ENCODE data around the gene FAM83G.
"Not testable (repeated sequence)": the region's sequence is repeated elsewhere in the genome, so short reads cannot be mapped to it uniquely, and the experiment has no call there.

FAM83G gene

GRCh38 chr17:19022128-19022527 is 17.6 kb upstream of the FAM83G start:
- DNase-seq = no peak

- peak; percentile 38 for DNase-seq
Measured at GRCh38 chr17:19021622-19022083, 17.1 kb upstream of the FAM83G start.

- not testable (repeated sequence) for DNase-seq
Measured at GRCh38 chr17:19021011-19021621, 16.6 kb upstream of the FAM83G start.

- no peak for DNase-seq
Measured at GRCh38 chr17:19020016-19020415, 15.5 kb upstream of the FAM83G start.

- no peak for DNase-seq
Measured at GRCh38 chr17:19019041-19019941, 14.7 kb upstream of the FAM83G start.

- no peak for DNase-seq
Measured at GRCh38 chr17:19018600-19018950, 14.0 kb upstream of the FAM83G start.

- DNase-seq = no peak
Measured at GRCh38 chr17:19017804-19018599, 13.4 kb upstream of the FAM83G start.

GRCh38 chr17:19017401-19017800 is 12.8 kb upstream of the FAM83G start:
- DNase-seq = no peak

- DNase-seq = no peak
Measured at GRCh38 chr17:19016881-19017280, 12.3 kb upstream of the FAM83G start.

GRCh38 chr17:19016297-19016696 is 11.7 kb upstream of the FAM83G start:
- DNase-seq = no peak

GRCh38 chr17:19015428-19015827 is 10.9 kb upstream of the FAM83G start:
- DNase-seq = no peak

- no peak for DNase-seq
Measured at GRCh38 chr17:19014628-19015215, 10.2 kb upstream of the FAM83G start.

GRCh38 chr17:19013806-19014627 is 9.5 kb upstream of the FAM83G start:
- DNase-seq = no peak

GRCh38 chr17:19013226-19013625 is 8.7 kb upstream of the FAM83G start:
- DNase-seq = no peak

- DNase-seq = no peak
Measured at GRCh38 chr17:19012171-19013080, 7.9 kb upstream of the FAM83G start.

GRCh38 chr17:19011581-19011980 is 7.0 kb upstream of the FAM83G start:
- DNase-seq = no peak

- DNase-seq = no peak
Measured at GRCh38 chr17:19010729-19011505, 6.4 kb upstream of the FAM83G start.

GRCh38 chr17:19009970-19010369 is 5.4 kb upstream of the FAM83G start:
- DNase-seq = no peak

GRCh38 chr17:19006698-19007097 is 2.1 kb upstream of the FAM83G start:
- DNase-seq = no peak

GRCh38 chr17:19005789-19006430 is 1.3 kb upstream of the FAM83G start:
- DNase-seq = no peak
